Neural cell (in vitro differentiated cells): ENCODE results near the gene ATP2B2. TPM values are rescaled to one million over a fixed set of nuclear protein-coding genes. Genes with fewer than 3 reads are reported as not detected.

Experiments used
- H2AFZ ChIP-seq: fragments of 200-600, 300-800 bp; sonication (generic), shearing (Covaris generic); 2 replicates; pipeline ENCODE4 v1.6.0; 2014; ENCODE audit warnings: low read depth, mild to moderate bottlenecking, antibody characterized with exemption, low read length, moderate library complexity
- H3F3A ChIP-seq: fragments of 200-600 bp; shearing (Covaris generic); 2 replicates; pipeline ENCODE4 v1.6.1; 2016; ENCODE audit warnings: mild to moderate bottlenecking, moderate library complexity, mixed read lengths, antibody characterized with exemption, low read length; ENCODE audit not compliant: insufficient read depth, poor library complexity, severe bottlenecking
- H3K27ac ChIP-seq: fragments of 200-600, 300-800 bp; sonication (generic), shearing (Covaris generic); 2 replicates; pipeline ENCODE4 v1.5.1; 2014; ENCODE audit warnings: mild to moderate bottlenecking, low read length, moderate library complexity
- H3K27me3 ChIP-seq: fragments of 300-800, 200-600 bp; sonication (generic), shearing (Covaris generic); 2 replicates; pipeline ENCODE4 v1.6.0; 2014; ENCODE audit warnings: mild to moderate bottlenecking, low read depth, low read length, moderate library complexity; ENCODE audit not compliant: insufficient read depth
- H3K36me3 ChIP-seq: fragments of 300-800, 200-600 bp; sonication (generic), shearing (Covaris generic); 2 replicates; pipeline ENCODE4 v1.5.1; 2014; ENCODE audit warnings: mild to moderate bottlenecking, antibody characterized with exemption, low read length, moderate library complexity; ENCODE audit not compliant: insufficient read depth
- H3K4me2 ChIP-seq: fragments of 300-800, 200-600 bp; sonication (generic), shearing (Covaris generic); 2 replicates; pipeline ENCODE4 v1.6.0; 2014; ENCODE audit warnings: mild to moderate bottlenecking, low read length
- H3K4me3 ChIP-seq: fragments of 300-800, 200-600 bp; sonication (generic), shearing (Covaris generic); 2 replicates; pipeline ENCODE4 v1.5.1; 2014; ENCODE audit warnings: mild to moderate bottlenecking, low read length, moderate library complexity
- H3K79me2 ChIP-seq: fragments of 200-600 bp; shearing (Covaris generic); replicated peaks from 2 replicates; pipeline ENCODE4 v1.6.0; 2014; ENCODE audit warnings: mild to moderate bottlenecking, low read length, moderate library complexity; ENCODE audit not compliant: insufficient read depth
- H3K9ac ChIP-seq: fragments of 300-800, 200-600 bp; sonication (generic), shearing (Covaris generic); 2 replicates; pipeline ENCODE4 v1.6.1; 2016; ENCODE audit warnings: mild to moderate bottlenecking, low read length, mixed read lengths
- H3K9me2 ChIP-seq: fragments of 200-600 bp; shearing (Covaris generic); 2 replicates; pipeline ENCODE4 v1.6.1; 2016; ENCODE audit warnings: mild to moderate bottlenecking, low read length, mixed read lengths; ENCODE audit not compliant: insufficient read depth
- H3K9me3 ChIP-seq: fragments of 200-600, 300-800 bp; sonication (generic), shearing (Covaris generic); 2 replicates; pipeline ENCODE4 v1.6.1; 2016; ENCODE audit warnings: mild to moderate bottlenecking, mixed run types, low read length, moderate library complexity, mixed read lengths
- H4K20me1 ChIP-seq: fragments of 200-600 bp; shearing (Covaris generic); 2 replicates; pipeline ENCODE4 v1.6.1; 2016; ENCODE audit warnings: mild to moderate bottlenecking, mixed run types; ENCODE audit not compliant: insufficient read depth
- CTCF ChIP-seq: fragments of 450-650 bp; IDR thresholded peaks from 2 replicates; pipeline ENCODE4 v1.5.1; 2014; ENCODE audit warnings: antibody characterized with exemption, mild to moderate bottlenecking, moderate library complexity; ENCODE audit not compliant: poor library complexity, severe bottlenecking
- EP300 ChIP-seq: fragments of 450-650 bp; conservative IDR thresholded peaks from 2 replicates; pipeline ENCODE4 v1.6.1; 2014; ENCODE audit warnings: antibody characterized with exemption, mild to moderate bottlenecking, moderate library complexity; ENCODE audit not compliant: poor library complexity, severe bottlenecking
- EZH2 ChIP-seq: fragments of 200-600, 300-800 bp; shearing (Covaris generic), sonication (generic); IDR thresholded peaks from 2 replicates; pipeline ENCODE4 v1.6.1; 2014; ENCODE audit warnings: antibody characterized with exemption, low read length, borderline replicate concordance, mild to moderate bottlenecking; ENCODE audit not compliant: insufficient read depth, poor library complexity, severe bottlenecking
- MXI1 ChIP-seq: fragments of 450-650 bp; conservative IDR thresholded peaks from 2 replicates; pipeline ENCODE4 v1.6.1; 2014; ENCODE audit warnings: antibody characterized with exemption, mild to moderate bottlenecking; ENCODE audit not compliant: poor library complexity, severe bottlenecking
- POLR2AphosphoS5 ChIP-seq: IDR thresholded peaks from 2 replicates; pipeline ENCODE4 v1.6.1; 2012
- RAD21 ChIP-seq: fragments of 450-650 bp; conservative IDR thresholded peaks from 2 replicates; pipeline ENCODE4 v1.6.1; 2014; ENCODE audit warnings: antibody characterized with exemption, mild to moderate bottlenecking, moderate library complexity
- REST ChIP-seq: IDR thresholded peaks from 2 replicates; pipeline ENCODE4 v1.6.1; 2012; ENCODE audit warnings: borderline replicate concordance
- SMC3 ChIP-seq: fragments of 450-650 bp; conservative IDR thresholded peaks from 2 replicates; pipeline ENCODE4 v1.6.1; 2014; ENCODE audit warnings: antibody characterized with exemption, mild to moderate bottlenecking, moderate library complexity; ENCODE audit not compliant: poor library complexity
- TAF1 ChIP-seq: IDR thresholded peaks from 2 replicates; pipeline ENCODE4 v1.6.1; 2012; ENCODE audit warnings: low read depth
- polyA plus RNA-seq: library from polyadenylated mRNA; depleted of rRNA; stranded (reverse); fragments of >200 nt; gene quantifications from 2 replicates; pipeline ENCODE4 v1.2.3, GENCODE V29; 2014

Gene ATP2B2
- polyA plus RNA-seq, 1 donor from 2014 or later, result 8.3 TPM

GRCh38 chr3:10502185-10502880 lies 3.1 kb downstream of the ATP2B2 start:
- Histone ChIP-seq H4K20me1 (no peaks in the 10 kb centered on the region), H3K79me2 (no peaks in the 10 kb centered on the region), H3K4me2 (no peak overlapping the region), H3K9ac (no peak overlapping the region), H3K36me3 (no peaks in the 10 kb centered on the region), H3K9me2 (no peaks in the 10 kb centered on the region), H3F3A (no peaks in the 10 kb centered on the region), H3K9me3 (no peaks in the 10 kb centered on the region), H3K4me3 (no peak overlapping the region), H3K27me3 (no peaks in the 10 kb centered on the region), H2AFZ (no peak overlapping the region), H3K27ac (no peak overlapping the region)
- TF ChIP-seq REST (no peak), SMC3 (no peak), CTCF (no peak), MXI1 (no peak), EP300 (no peak), TAF1 (no peak), RAD21 (no peak), POLR2AphosphoS5 (no peak), EZH2 (no peak)

- no peaks in the 10 kb centered on the region for H3K9me2 ChIP-seq
- H3K27ac ChIP-seq, result no peak overlapping the region
- no peak overlapping the region for H3K4me2 ChIP-seq
Observed at GRCh38 chr3:10501664-10502052, 3.7 kb downstream of the ATP2B2 start.

More at GRCh38 chr3:10501664-10502052, 3.7 kb downstream of the ATP2B2 start:
- Histone ChIP-seq H3K4me3 (no peak overlapping the region), H3K9me3 (no peaks in the 10 kb centered on the region), H3F3A (no peaks in the 10 kb centered on the region), H2AFZ (no peak overlapping the region), H3K9ac (no peak overlapping the region), H3K27me3 (no peaks in the 10 kb centered on the region), H3K36me3 (no peaks in the 10 kb centered on the region), H3K79me2 (no peaks in the 10 kb centered on the region), H4K20me1 (no peaks in the 10 kb centered on the region)
- no peak for TF ChIP-seq CTCF
- no peak for TF ChIP-seq EZH2
- TF ChIP-seq POLR2AphosphoS5, result no peak
- TF ChIP-seq RAD21, result no peak
- no peak for TF ChIP-seq MXI1
- no peak for TF ChIP-seq SMC3
- no peak for TF ChIP-seq REST
- TF ChIP-seq TAF1, result no peak
- no peak for TF ChIP-seq EP300
